GM21528 (cell line): ENCODE measurements around the gene ZMYM1.
"Not testable (repeated sequence)": the region's sequence is repeated elsewhere in the genome, so short reads cannot be mapped to it uniquely, and the experiment has no call there.

Experiments used
- ATAC-seq: cut with Tn5 transposase; IDR thresholded peaks from one replicate; pipeline ENCODE4 v1.9.1; 2021; ENCODE audit warnings: mild to moderate bottlenecking, moderate library complexity; ENCODE audit not compliant: unreplicated experiment, low FRiP score

The ZMYM1 gene

GRCh38 chr1:35073265-35073811, 5.8 kb upstream of the ZMYM1 start:
- no peak for ATAC-seq

GRCh38 chr1:35076426-35076825, 2.8 kb upstream of the ZMYM1 start:
- not testable (repeated sequence) for ATAC-seq

GRCh38 chr1:35080171-35080854, 1.1 kb downstream of the ZMYM1 start:
- ATAC-seq = no peak

- no peak for ATAC-seq
Observed at GRCh38 chr1:35085421-35085820, 6.2 kb downstream of the ZMYM1 start.

GRCh38 chr1:35097224-35097623, 18.0 kb downstream of the ZMYM1 start:
- ATAC-seq = no peak

GRCh38 chr1:35111106-35111505, 31.9 kb downstream of the ZMYM1 start:
- ATAC-seq = no peak

- no peak for ATAC-seq
Observed at GRCh38 chr1:35112668-35113067, 33.5 kb downstream of the ZMYM1 start.

- ATAC-seq = no peak
Observed at GRCh38 chr1:35115459-35116383, 36.5 kb downstream of the ZMYM1 start.

- no peak for ATAC-seq
Observed at GRCh38 chr1:35120458-35121133, 41.4 kb downstream of the ZMYM1 start.

GRCh38 chr1:35122311-35122710, 43.1 kb downstream of the ZMYM1 start:
- no peak for ATAC-seq

GRCh38 chr1:35126546-35126945, 47.4 kb downstream of the ZMYM1 start:
- ATAC-seq = no peak

- no peak for ATAC-seq
Observed at GRCh38 chr1:35129080-35129479, 49.9 kb downstream of the ZMYM1 start.

GRCh38 chr1:35136780-35137179, 57.6 kb downstream of the ZMYM1 start:
- ATAC-seq = no peak

GRCh38 chr1:35137590-35137989, 58.4 kb downstream of the ZMYM1 start:
- ATAC-seq = not testable (repeated sequence)

- not testable (repeated sequence) for ATAC-seq
Observed at GRCh38 chr1:35142294-35142693, 63.1 kb downstream of the ZMYM1 start.

- ATAC-seq = not testable (repeated sequence)
Observed at GRCh38 chr1:35142728-35143127, 63.5 kb downstream of the ZMYM1 start.

- ATAC-seq = no peak
Observed at GRCh38 chr1:35143737-35144508, 64.7 kb downstream of the ZMYM1 start.

- not testable (repeated sequence) for ATAC-seq
Observed at GRCh38 chr1:35145892-35146549, 66.8 kb downstream of the ZMYM1 start.

GRCh38 chr1:35151220-35151619, 72.0 kb downstream of the ZMYM1 start:
- no peak for ATAC-seq

- no peak for ATAC-seq
Observed at GRCh38 chr1:35164893-35165292, 85.7 kb downstream of the ZMYM1 start.
